Posterior vena cava (tissue), 2 donors: ENCODE data around the gene CPD. TPM values are rescaled to one million over a fixed set of nuclear protein-coding genes. Genes with fewer than 3 reads are reported as not detected.
"Not testable (repeated sequence)": the region's sequence is repeated elsewhere in the genome, so short reads cannot be mapped to it uniquely, and the experiment has no call there.

Experiments used
- DNase-seq: peaks from one replicate; pipeline ENCODE4 v3.0.0-alpha.2; 2020; ENCODE audit warnings: low spot score
- intact Hi-C, 2 donors: fragments of 100-400 bp; cut with DNase I; formaldehyde crosslinking; loops; one replicate each; pipeline versions ENCODE4 v1.14.1 to v1.14.2; 2022 to 2023
- long read RNA-seq, 2 donors: library from polyadenylated mRNA; unstranded; transcript quantifications; one replicate each; pipeline ENCODE4 v2.0.0, GENCODE V29; 2020 to 2021
- total RNA-seq, 2 donors: library from RNA; stranded (reverse); fragmentation: NEBNext Ultra II Directional; extraction: Animal tissue kit (Norgen Biotek cat#: 25700); gene quantifications; one replicate each; pipeline ENCODE4 v1.2.1, GENCODE V29; 2021
- donor health status: DM: yes; HTN: yes; CAD: no.
- donor health status: DM: yes; HTN: yes; CAD: no.

The CPD gene
- total RNA-seq = 10 to 100 TPM; 39.8 to 40.4 TPM
- long read RNA-seq, donor 1, full-length matches to known transcripts = 2 of 6 reads
- long read RNA-seq, donor 1, partial matches to known transcripts = 2 of 6 reads
- long read RNA-seq, donor 1, other reads (novel, unspliced or antisense) = 2 of 6 reads
- long read RNA-seq, donor 2, partial matches to known transcripts = 5 of 10 reads
- long read RNA-seq, donor 2, other reads (novel, unspliced or antisense) = 5 of 10 reads

DNA sequence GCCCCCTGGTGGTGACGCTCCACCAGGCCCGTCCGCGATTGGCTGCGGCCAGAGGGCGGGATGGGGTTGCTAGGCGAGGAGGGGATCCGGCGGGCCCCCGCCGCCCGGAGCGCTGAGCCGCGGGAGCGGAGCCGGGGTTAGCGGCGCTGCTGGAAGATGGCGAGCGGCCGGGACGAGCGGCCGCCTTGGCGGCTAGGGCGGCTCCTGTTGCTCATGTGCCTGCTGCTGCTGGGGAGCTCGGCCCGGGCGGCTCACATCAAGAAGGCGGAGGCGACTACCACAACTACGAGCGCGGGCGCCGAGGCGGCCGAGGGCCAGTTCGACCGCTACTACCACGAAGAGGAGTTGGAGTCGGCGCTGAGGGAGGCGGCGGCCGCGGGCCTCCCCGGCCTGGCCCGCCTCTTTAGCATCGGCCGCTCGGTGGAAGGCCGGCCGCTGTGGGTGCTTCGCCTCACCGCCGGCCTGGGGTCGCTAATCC, at the start of gene CPD:
Gene CPD, plus strand, starts transcription at position 103 of the 478 bp plus-strand sequence. Its CDS starts 54 bp downstream, at position 157.
- intact Hi-C loops = no loop called here
- peak; percentile 99 for DNase-seq

DNA sequence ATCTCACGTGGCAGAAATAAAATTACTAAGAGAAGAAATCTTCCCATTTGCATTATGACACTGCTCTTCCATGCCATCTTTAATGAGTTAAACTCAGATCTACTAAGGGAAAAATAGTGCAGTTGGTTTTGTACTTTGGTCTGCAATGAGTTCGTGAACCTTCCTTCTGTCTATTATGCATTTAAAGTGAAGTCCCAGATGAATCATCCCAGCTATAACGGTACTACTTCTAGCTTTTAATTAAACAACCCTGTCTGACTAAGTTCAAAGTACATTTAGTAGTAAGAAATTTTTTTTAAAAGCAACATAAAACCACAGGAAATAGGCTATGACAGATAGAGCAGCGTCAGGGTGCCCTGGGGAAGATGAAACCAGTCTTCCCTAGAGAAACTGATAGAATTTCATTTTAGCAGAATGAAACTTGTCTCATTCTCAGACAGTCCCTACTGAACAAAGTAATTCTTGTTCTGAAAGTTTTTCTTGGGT, 46.6 kb upstream of the CPD start:
- intact Hi-C loops = no loop called here
- DNase-seq = no peak

DNA sequence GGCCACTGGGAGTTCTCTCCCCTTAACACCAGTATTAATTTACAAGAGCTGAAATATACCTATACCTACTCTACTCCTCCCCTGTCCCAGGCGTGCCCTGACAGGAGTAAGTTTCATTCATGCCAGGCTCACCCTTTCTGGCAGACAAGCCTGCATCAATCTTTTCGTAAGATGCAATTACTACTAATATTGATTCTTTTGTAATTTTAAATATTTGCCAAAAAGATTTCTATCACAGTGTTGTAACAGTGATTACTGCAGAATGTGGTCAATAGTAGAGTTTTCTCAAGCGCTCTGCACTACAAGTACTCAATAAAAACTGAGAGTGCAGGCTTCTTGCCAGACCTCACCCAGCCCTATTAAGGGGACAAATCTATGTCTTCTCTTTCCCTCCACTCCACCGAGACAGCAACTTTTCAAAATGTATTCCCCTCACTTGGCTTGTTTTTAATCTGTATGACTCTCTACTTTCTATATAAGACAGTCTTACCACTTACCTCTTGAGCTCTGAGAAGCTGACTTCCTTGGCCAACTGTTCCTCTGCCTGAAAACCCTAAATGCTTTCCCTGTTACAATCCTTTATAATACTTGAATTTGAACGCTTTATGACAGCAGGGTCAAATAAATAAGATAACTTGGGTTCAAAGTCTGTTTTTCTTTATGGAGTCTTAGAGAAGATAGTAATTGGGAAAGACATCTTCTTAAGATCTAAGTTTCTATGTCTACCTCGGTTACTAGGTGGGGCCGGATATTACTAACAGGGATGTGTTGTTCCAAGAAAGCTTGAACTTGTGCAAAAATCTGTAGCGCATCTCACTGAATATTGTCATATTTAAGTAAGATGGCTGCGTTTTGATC, 45.0 kb upstream of the CPD start, which contains the start of gene TMIGD1:
Gene TMIGD1, minus strand, starts transcription at position 555 of the 858 bp plus-strand sequence. CDS start 1,924 bp downstream, outside the sequence.
- intact Hi-C loops = loop anchor here in 1 of 2 donors (1.0 kb wide), 1 partner anchor 32 kb away; no protein-coding TSS in a partner anchor
- no peak for DNase-seq

DNA sequence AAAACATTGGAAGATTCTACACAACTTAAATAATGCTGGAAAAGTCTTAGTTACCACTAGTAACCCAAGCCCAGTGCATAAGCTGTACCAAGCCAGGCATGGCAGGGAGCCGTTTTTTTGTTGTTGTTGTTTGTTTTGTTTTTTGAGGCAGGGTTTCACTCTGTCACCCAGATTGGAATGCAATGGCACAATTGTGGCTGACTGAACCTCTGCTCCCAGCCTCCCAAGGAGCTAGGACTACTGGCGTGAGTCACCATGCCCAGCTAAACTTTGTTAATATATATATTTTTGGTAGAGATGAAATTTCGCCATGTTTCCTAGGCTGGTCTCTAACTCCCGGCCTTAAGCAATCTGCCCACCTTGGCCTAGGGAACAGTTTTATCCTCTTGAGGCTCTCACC, 44.3 kb upstream of the CPD start:
- no peak for DNase-seq
- intact Hi-C loops = loop anchor here in 1 of 2 donors (1.0 kb wide), 1 partner anchor 33 kb away; no protein-coding TSS in a partner anchor

DNA sequence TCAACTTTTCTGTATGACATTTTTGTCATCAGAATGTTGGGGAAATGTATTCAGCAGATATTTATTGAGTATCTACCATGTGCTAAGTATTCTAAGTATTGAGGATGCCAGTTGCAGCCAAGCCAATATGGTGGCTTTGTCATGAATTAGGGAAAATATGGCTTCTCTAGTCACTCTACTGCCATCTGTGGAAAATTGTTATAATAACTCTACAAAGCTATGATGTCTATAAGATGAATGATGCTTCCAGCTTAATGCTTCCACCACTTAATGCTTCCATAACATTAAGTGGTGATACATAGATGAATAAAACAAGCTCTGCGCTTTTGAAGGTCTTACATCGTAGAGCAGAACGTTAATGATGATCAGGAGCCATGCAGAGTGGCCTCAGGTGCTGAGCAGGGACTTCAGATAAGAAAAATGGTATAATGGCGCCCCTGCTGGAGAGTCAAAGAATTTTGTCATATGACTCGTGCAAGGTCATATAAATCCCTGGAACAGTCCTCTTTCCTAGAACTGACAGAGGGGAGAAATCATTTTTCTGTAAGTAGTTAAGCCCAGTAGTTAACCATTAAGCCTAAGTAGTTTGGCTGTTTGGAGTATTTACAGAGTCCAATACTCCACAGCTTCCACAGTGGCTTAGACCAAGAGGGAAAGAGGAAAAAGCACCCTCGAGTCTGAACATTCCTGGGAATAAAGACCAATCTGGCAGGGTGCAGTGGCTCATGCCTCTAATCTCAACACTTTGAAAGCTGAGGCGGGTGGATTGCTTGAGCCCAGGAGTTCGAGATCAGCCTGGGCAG, 42.2 kb upstream of the CPD start:
- intact Hi-C loops = no loop called here

DNA sequence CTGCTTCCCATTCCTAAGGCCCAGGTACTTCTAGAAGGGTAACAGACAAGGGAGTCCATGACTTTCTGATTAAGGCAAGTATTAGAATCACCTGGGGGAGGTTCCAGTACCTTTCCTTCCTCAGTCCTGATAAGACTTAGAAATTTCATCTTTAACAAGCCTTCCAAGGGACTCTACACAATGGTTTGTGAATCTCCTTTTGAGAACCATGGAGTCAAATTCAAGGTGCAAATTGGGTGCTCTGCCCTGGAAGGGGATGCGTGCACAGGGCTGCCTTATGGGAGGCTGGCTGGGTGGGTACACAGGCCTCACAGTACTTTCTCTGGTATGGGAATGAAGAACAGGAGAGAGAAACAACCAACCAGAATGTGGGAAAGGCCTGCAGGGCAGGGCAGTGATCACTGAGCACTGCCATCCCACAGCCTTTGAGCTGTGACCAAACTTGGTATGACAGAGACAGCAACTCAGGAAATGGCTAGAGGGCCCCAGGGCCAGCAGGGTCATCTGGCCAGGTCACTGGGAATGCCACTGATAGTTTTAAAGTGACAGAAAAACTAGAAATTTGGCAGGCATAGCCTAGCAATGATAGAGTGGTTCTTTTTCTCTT, 41.2 kb upstream of the CPD start:
- intact Hi-C loops = no loop called here

More for the DNA sequence above, 42.2 kb upstream of the CPD start:
- DNase-seq = no peak

DNA sequence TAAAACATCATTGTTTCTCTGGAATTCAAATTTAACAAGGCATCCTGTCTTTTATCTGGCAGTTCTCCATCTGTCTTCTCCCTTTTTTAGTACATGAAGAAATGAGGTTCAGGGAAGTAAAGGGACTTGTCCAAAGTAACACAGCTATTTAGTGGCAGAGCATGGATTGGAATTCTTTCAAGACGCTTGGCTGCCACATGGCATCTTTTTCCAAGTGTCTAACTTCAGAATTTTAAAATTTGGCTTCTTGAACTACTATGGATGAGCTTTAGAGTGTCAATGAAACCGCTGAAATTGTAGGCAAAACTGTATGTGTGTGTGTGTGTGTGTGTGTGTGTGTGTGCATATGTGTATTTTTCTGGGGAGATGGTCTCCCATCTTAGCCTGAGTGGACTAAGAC, 39.6 kb upstream of the CPD start:
- DNase-seq = no peak
- intact Hi-C loops = no loop called here

More for the DNA sequence above, 41.2 kb upstream of the CPD start:
- DNase-seq = no peak

DNA sequence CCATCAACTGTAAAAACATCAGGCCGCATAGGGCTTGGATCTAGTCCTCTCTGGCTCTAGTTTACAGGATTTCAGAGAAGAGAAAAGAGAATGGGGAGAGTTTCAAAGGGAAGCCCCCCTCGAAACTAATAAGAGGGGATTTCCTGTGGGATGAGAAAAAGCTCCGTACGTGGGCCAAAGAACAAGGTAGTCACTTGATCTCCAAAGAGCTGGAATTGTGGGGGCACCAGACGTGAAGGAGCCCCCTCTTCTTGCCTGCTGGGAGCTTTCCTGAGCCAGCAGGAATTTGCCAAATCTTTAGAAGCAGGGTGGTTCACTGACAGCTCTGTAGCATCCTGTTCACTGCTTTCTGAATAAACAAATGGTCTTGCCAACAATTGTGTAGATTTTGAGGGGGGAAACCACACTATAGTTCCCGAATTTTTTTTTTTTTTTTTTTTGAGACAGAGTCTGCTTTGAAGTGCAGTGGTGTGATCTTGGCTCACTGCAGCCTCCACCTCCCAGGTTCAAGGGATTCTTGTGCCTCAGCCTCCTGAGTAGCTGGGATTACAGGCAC, 37.8 kb upstream of the CPD start:
- intact Hi-C loops = no loop called here

DNA sequence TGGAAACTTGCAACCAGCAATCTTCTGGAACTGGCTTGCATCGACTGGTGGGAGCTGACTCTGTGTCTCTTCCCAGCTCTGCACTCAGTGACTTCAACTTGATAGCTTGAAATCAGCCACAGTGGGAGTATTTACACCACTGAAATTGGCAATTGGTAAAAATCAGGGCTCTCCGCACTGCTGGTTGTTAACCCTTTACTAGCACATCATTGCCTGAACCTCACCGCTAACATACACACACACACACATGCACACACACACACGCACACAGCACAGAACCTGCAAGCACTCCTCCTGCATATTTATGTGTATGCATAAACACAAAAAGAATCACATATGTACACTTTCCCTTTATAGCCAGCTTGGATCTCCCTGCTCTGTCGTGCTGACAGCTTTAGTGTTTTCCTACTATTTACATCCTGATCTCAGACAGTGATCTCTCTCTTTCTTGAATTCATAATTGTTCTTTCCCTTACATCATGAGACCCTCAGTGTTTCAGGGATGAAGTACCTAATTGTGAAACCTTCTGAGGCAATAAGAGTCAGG, 37.0 kb upstream of the CPD start:
- intact Hi-C loops = no loop called here

More for the DNA sequence above, 37.8 kb upstream of the CPD start:
- DNase-seq = no peak

DNA sequence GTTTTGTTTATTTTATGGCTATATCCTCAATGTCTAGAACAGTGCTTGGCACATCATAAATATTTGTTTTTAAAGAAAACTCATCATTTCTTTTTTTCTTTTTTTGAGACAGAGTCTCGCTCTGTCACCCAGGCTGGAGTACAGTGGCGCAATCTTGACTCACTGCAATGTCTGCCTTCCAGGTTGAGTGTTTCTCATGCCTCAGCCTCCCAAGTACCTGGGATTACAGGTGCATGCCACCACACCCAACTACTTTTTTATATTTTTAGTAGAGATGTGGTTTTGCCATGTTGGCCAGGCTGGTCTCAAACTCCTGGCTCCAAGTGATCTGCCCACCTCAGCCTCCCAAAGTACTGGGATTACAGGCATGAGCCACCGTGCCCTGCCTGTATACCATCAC, 35.5 kb upstream of the CPD start:
- intact Hi-C loops, DNase-seq: not testable (repeated sequence)

More for the DNA sequence above, 37.0 kb upstream of the CPD start:
- no peak for DNase-seq

DNA sequence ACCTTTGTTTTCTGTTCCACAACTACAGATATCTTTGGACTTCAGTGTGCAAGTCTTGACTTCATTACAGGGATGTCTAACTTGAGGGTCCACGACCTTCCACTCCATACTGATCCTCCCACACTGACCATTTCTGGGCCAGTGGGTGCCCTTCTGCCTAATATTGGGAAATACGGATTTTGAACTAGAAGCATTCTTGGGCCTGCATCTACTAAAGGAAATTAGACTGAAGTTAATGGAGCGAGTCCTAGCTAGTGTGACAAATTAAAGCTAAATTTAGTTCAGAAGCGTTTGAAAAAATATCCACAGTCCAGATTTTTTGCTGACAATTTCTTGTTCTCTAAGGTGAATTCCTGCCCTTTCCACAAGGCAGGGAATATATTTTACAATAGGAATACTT, 34.9 kb upstream of the CPD start:
- intact Hi-C loops = no loop called here

DNA sequence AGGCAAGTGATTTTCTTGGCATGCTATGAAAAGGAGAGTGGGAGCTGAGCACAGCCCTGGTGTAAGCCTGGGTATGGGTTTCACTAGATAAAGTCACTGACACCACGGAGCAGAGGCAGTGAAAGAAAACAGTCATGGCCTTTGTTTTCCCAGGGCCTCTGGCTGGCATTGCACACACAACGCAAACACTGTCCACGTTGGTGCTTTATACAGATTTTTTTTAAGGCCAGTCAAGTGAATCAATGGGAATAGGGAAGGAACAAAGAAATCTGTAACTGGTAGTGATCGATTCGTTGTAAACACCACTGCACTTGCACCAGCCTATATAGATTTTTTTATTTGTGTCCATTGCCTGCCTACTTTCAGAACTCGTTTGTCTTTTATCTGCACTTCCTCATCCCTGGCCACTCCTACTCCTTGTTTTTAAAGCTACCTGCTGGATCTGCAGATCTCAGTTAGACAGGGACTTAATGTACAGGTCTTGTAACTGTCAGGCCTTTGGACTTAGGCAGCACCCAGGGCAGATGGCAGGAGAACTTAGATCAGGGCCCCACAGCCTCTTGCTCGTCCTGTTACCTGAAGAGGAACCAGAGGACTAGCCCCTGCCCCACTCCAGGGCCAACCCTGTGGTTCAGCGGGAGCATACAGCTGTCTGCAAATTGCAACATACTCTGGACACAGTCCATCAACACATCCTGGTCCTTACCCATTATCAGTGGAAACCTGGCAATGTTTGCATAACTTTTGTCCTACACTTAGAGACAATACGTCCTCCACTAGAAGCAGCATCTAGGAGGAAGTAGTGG, 34.2 kb upstream of the CPD start:
- DNase-seq = no peak
- intact Hi-C loops = no loop called here

More for the DNA sequence above, 34.9 kb upstream of the CPD start:
- DNase-seq = no peak

DNA sequence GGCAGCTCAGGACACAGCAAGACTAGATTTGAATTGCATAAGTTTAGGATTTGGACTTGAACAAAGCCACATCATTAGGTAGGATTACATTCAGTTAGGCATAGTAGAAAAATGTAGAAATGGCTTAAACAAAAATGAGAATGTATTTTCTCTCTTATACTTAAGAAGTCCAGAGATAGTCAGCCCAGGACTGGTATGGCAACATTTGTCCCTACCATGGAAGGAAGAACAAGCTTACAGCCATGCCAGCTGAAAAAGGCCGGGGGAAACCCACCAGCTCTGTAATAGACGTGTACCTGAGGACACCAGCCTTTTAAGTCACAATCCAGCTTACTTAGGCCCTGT, 33.7 kb upstream of the CPD start:
- no peak for DNase-seq
- intact Hi-C loops = no loop called here

DNA sequence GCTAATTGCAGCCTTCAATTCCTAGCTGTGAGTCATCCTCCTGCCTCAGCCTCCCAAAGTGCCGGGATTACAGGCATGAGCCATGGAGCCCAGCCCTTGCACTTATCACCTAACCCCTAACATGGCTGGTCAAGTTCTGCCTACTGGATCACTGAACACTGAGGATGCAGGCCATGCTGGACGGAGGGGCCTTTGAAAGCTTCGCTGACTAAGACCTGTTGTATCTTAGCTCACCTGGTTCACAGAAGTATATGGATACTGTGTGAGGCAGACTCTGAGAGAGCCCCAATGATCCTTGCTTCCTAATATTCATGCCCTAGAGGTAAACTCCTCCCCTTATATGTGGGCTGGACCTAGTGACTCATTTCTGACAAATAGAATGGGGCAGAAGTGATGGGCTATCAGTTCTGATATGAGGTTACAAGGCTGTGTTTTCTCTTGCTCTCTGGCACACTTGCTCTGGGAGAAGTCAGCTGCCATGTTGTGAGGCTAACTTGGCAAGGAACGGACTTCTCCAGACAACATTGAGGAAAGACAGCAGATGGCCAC, 33.1 kb upstream of the CPD start:
- no peak for DNase-seq
- intact Hi-C loops = no loop called here

DNA sequence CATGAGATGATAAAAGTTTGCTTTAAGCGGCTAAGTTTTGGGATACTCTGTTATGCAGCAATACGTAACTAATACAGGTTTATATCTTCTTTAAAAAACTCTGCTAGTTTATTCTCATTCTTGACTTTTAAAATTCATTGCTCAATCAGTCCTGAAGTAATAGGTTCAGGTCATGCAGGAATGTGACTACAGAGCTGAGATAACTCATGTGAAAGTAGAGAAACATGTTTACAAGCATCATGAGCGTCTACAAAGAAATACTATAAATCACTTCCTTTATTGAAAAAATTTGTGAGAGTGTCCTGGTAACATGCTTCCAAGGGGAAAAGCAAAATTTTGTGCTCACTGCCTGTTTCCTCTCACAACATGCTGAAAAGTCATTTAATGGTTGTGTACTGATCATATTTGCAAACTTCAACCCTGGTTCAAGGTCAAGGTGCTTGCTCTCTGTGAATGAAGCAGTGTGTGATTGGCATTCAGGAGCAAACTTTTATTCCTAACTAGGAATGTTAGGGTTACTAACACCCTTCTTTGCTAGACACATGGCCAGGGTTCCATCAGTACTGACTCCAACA, 32.4 kb upstream of the CPD start:
- DNase-seq = no peak
- intact Hi-C loops = no loop called here

DNA sequence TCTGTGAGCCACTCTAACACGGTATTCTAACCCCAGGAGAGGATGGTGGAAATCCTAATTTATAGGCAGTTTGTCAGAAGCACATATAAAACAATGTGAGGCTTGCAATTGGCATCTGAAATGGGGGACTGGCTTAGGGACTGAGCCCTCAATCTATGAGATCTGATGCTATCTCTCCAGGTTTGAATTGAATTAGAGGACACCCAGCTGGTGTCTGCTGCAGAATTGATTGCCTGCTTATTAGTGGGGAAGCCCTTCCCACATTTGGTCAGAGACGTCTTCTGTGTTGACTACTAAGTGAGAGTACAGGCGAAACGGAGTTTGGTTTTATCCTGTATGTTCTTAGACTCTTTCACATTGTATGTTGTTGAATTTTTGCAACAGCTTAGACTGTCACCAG, 31.2 kb upstream of the CPD start:
- intact Hi-C loops = no loop called here
- DNase-seq = no peak

DNA sequence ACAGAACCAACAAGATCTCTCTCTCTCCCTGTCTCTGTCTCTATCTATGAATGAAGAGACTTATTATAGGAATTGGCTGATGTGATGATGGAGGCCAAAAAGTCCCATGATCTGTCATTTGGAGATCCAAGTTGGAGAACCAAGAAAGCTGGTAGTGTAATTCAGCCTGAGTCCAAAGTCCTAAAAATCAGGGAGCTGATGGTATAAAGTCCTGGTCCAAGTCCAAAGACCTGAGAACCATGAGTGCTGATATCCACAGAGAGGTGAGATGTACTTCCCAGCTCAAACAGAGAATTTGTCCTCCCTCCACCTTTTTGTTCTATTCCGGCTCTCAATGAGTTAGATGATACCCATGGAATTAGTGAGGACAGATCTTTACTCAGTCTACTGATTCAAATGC, 29.5 kb upstream of the CPD start:
- intact Hi-C loops = no loop called here
- DNase-seq = no peak
